GM04503 (cell line): ENCODE data around the gene ARHGAP19.

Experiments used
- DNase-seq: peaks from one replicate; pipeline ENCODE4 v3.0.0-alpha.2; 2012; ENCODE audit warnings: low read depth

The ARHGAP19 gene

GRCh38 chr10:97228775-97229157 lies 63.7 kb downstream of the ARHGAP19 start:
- DNase-seq: no peak

GRCh38 chr10:97228130-97228774 lies 64.2 kb downstream of the ARHGAP19 start:
- no peak for DNase-seq

GRCh38 chr10:97226398-97226797 lies 66.0 kb downstream of the ARHGAP19 start:
- no peak for DNase-seq

GRCh38 chr10:97224483-97225435 lies 67.7 kb downstream of the ARHGAP19 start:
- DNase-seq: no peak

GRCh38 chr10:97222326-97222961 lies 70.0 kb downstream of the ARHGAP19 start:
- no peak for DNase-seq

GRCh38 chr10:97220355-97220754 lies 72.1 kb downstream of the ARHGAP19 start:
- DNase-seq: no peak

- DNase-seq: no peak
Measured at GRCh38 chr10:97217299-97217698, 75.1 kb downstream of the ARHGAP19 start.

GRCh38 chr10:97215619-97216260 lies 76.7 kb downstream of the ARHGAP19 start:
- DNase-seq: no peak

GRCh38 chr10:97213431-97213830 lies 79.0 kb downstream of the ARHGAP19 start:
- DNase-seq: no peak

GRCh38 chr10:97211229-97211628 lies 81.2 kb downstream of the ARHGAP19 start:
- no peak for DNase-seq

GRCh38 chr10:97210543-97210960 lies 81.9 kb downstream of the ARHGAP19 start:
- DNase-seq: no peak

- DNase-seq: no peak
Measured at GRCh38 chr10:97207756-97208346, 84.6 kb downstream of the ARHGAP19 start.

- DNase-seq: no peak
Measured at GRCh38 chr10:97207131-97207530, 85.3 kb downstream of the ARHGAP19 start.

- no peak for DNase-seq
Measured at GRCh38 chr10:97204826-97205679, 87.4 kb downstream of the ARHGAP19 start.

GRCh38 chr10:97203220-97203619 lies 89.2 kb downstream of the ARHGAP19 start:
- no peak for DNase-seq

GRCh38 chr10:97200616-97201015 lies 91.8 kb downstream of the ARHGAP19 start:
- DNase-seq: no peak

GRCh38 chr10:97199152-97199551 lies 93.3 kb downstream of the ARHGAP19 start:
- no peak for DNase-seq

GRCh38 chr10:97197030-97197500 lies 95.4 kb downstream of the ARHGAP19 start:
- no peak for DNase-seq

- DNase-seq: no peak
Measured at GRCh38 chr10:97196223-97197029, 96.0 kb downstream of the ARHGAP19 start.

- no peak for DNase-seq
Measured at GRCh38 chr10:97195706-97196222, 96.7 kb downstream of the ARHGAP19 start.
